ENCODE measurements around the gene CEPT1.

DNA sequence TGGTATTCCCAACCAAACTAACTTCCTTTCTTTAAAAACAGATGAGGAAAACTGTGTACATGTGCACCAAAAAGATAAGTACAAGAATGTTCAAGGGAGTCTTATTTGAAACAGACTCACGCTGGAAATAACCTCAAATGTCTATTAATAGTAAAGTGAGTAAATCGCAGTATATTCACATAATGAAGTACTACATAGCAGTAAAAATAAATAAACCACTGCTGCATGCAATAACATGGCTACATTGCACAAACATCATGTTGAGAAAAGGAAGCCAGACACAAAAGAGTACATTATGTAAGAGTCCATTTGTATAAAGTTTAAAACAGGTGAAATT, 65.7 kb downstream of the CEPT1 start:
- TF ChIP-seq, protein P1, sequence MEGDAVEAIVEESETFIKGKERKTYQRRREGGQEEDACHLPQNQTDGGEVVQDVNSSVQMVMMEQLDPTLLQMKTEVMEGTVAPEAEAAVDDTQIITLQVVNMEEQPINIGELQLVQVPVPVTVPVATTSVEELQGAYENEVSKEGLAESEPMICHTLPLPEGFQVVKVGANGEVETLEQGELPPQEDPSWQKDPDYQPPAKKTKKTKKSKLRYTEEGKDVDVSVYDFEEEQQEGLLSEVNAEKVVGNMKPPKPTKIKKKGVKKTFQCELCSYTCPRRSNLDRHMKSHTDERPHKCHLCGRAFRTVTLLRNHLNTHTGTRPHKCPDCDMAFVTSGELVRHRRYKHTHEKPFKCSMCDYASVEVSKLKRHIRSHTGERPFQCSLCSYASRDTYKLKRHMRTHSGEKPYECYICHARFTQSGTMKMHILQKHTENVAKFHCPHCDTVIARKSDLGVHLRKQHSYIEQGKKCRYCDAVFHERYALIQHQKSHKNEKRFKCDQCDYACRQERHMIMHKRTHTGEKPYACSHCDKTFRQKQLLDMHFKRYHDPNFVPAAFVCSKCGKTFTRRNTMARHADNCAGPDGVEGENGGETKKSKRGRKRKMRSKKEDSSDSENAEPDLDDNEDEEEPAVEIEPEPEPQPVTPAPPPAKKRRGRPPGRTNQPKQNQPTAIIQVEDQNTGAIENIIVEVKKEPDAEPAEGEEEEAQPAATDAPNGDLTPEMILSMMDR (IDR thresholded peaks at IDR 0.05; ENCODE audit: poor library complexity): no peak
- TF ChIP-seq EZH2phosphoT487 (IDR thresholded peaks at IDR 0.05; ENCODE audit: low read depth, severe bottlenecking, unreplicated experiment): no peak

Measured in hepatocyte (in vitro differentiated cells).